ENCODE measurements around the gene KICS2.

KICS2 gene

GRCh38 chr12:64258576-64258975 lies 36.5 kb upstream of the KICS2 start:
- no peak overlapping the region for H3K4me3 ChIP-seq (ENCODE audit: low read depth, low read length)
- no peak for DNase-seq (ENCODE audit: low read depth, low spot score)
- no peak for TF ChIP-seq CTCF (IDR thresholded peaks at IDR 0.05; ENCODE audit: low read depth, low read length)
- in situ Hi-C loops (cut with HindIII; ENCODE audit: low sequenced_read_pairs), result no loop called here

- TF ChIP-seq CTCF (IDR thresholded peaks at IDR 0.05; ENCODE audit: low read depth, low read length), result peak; percentile 52
- H3K4me3 ChIP-seq (ENCODE audit: low read depth, low read length), result no peak overlapping the region
- in situ Hi-C loops (cut with HindIII; ENCODE audit: low sequenced_read_pairs), result no loop called here
- peak; percentile 72 for DNase-seq (ENCODE audit: low read depth, low spot score)
Observed at GRCh38 chr12:64256166-64256800, 34.2 kb upstream of the KICS2 start.

GRCh38 chr12:64255249-64255648 lies 33.2 kb upstream of the KICS2 start:
- no peak for DNase-seq (ENCODE audit: low read depth, low spot score)
- no peak for TF ChIP-seq CTCF (IDR thresholded peaks at IDR 0.05; ENCODE audit: low read depth, low read length)
- H3K4me3 ChIP-seq (ENCODE audit: low read depth, low read length), result no peak overlapping the region
- in situ Hi-C loops (cut with HindIII; ENCODE audit: low sequenced_read_pairs), result no loop called here

- H3K4me3 ChIP-seq (ENCODE audit: low read depth, low read length), result no peak overlapping the region
- no peak for TF ChIP-seq CTCF (IDR thresholded peaks at IDR 0.05; ENCODE audit: low read depth, low read length)
- no peak for DNase-seq (ENCODE audit: low read depth, low spot score)
- in situ Hi-C loops (cut with HindIII; ENCODE audit: low sequenced_read_pairs), result no loop called here
Observed at GRCh38 chr12:64253356-64253755, 31.3 kb upstream of the KICS2 start.

- in situ Hi-C loops (cut with HindIII; ENCODE audit: low sequenced_read_pairs), result no loop called here
- no peak for DNase-seq (ENCODE audit: low read depth, low spot score)
- no peak for TF ChIP-seq CTCF (IDR thresholded peaks at IDR 0.05; ENCODE audit: low read depth, low read length)
Observed at GRCh38 chr12:64252681-64253080, 30.6 kb upstream of the KICS2 start.

GRCh38 chr12:64243809-64244208 lies 21.7 kb upstream of the KICS2 start:
- H3K4me3 ChIP-seq (ENCODE audit: low read depth, low read length), result no peak overlapping the region
- in situ Hi-C loops (cut with HindIII; ENCODE audit: low sequenced_read_pairs), result no loop called here
- DNase-seq (ENCODE audit: low read depth, low spot score), result no peak
- no peak for TF ChIP-seq CTCF (IDR thresholded peaks at IDR 0.05; ENCODE audit: low read depth, low read length)

More at GRCh38 chr12:64252681-64253080, 30.6 kb upstream of the KICS2 start:
- H3K4me3 ChIP-seq (ENCODE audit: low read depth, low read length), result no peak overlapping the region
